ENCODE data around the gene PCCA.
"Not testable (repeated sequence)": the region's sequence is repeated elsewhere in the genome, so short reads cannot be mapped to it uniquely, and the experiment has no call there.

Gene PCCA

GRCh38 chr13:100098445-100099116 is 9.7 kb downstream of the PCCA start:
- DNase-seq: no peak

- not testable (repeated sequence) for DNase-seq
These were observed 10.2 kb downstream of the PCCA start for GRCh38 chr13:100099117-100099445.

- DNase-seq: peak; percentile 45
These were observed 11.4 kb downstream of the PCCA start for GRCh38 chr13:100100115-100100879.

GRCh38 chr13:100102042-100102441 is 13.1 kb downstream of the PCCA start:
- DNase-seq: no peak

DNA sequence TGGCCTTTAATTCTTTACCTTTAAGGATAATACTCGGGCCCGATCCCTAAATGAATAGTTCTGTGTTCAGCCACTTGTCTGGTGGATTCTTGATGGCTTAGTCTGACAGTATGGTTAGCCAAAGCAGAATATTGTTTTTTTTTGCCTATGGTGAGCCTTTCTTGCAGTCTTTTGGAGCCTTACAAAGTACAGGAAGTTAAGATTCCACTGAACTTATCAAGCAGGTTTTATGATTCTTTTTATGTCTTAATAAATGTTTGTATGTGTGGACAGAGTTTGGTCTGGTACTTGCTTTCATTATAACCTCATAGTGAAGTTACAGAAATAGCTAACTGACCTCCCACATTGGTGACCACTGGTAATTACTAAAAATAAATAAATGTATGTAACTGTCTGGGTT is 17.1 kb downstream of the PCCA start:
- DNase-seq: no peak

DNA sequence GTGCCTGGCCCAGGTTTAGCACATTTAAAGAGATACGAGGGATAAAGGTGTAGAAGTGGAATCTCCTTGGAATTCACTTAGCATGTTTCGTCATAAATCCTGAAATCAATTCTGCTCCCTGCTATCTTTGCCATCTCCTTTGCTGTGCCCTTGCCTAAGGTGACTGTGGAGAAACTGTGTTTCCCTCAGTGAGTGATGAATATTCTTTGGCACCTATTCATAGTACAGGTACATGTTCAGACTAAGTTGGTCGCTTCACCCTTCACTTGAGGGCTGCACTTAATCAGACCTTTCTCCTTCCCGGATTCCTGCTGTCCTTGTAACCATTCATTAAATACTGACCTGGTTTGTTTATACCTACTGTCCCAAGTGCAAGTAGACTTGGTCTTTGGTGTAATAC is 17.8 kb downstream of the PCCA start:
- DNase-seq: no peak

DNA sequence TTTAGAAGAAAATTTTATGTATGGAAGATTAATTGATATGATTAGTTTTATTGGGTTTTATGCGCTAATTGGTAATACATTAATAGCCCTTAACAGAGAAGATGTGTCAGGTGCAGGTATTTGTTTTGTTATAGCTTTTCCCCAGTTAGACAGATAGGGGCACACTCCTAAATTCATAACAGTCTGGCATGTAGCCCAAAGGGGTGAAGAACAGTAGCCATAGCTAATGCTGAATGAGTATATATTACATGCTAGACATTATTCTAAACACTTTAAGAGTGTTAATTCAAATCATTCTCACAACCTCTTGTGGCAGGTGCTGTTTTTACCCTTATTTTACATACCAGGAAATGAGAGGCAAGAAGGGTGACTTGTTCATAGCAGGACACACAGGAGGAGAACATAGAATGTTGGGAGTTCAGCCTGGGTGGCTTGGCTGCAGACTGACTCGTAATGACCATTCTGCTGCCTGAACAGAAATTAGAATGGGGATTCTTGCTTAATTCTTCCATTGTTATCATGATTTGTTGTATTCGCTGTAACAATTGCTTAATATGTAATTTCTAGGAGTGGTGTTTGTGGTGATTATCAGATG is 20.1 kb downstream of the PCCA start:
- no peak for DNase-seq

GRCh38 chr13:100110269-100110668 is 21.4 kb downstream of the PCCA start:
- DNase-seq: no peak

DNA sequence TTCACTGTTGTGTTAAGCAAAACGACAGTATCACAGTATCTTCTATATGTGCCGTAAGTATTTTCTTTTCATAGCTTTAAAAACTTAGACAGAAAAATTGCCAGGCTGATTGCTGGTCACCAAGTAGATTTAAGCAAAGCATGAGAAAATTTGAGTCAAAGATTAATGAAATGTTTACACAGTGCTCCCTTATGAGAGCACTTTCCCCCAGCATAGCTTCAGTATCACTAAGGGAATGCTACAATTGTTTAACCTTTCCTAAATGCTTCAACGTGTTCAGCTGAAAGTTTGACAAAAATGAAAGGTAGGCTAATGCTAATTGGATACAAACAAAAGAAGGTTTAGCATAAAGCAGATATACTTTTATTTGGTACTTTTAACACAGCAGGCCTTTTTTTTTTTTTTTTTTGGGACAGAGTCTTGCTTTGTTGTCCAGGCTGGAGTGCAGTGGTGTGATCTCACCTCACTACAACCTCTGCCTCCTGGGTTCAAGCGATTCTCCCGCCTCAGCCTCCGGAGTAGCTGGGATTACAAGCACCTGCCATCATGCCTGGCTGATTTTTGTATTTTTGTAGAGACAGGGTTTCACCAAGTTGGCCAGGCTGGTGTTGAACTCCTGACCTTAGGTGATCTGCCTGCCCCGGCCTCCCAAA is 23.4 kb downstream of the PCCA start:
- DNase-seq: no peak

GRCh38 chr13:100115693-100116254 is 26.9 kb downstream of the PCCA start:
- DNase-seq: no peak

DNA sequence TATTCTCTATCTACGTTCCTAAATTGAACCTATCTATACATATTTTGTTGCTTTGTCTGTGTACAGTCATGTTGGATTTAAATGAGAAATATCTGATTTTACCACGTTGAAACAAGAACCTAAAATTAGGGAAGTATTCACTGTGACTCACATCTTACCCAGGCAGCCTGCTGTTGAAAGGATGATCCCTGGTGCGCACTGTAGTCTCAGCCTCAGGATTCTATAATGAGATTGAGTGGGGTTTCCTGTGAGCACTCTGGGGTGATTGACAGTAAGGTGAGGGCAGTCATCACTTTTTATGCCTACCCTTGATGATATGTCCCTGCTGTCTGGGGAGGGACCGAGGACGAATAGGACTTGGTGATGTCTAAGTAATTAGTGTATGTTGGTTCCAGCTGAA is 35.4 kb downstream of the PCCA start:
- no peak for DNase-seq

DNA sequence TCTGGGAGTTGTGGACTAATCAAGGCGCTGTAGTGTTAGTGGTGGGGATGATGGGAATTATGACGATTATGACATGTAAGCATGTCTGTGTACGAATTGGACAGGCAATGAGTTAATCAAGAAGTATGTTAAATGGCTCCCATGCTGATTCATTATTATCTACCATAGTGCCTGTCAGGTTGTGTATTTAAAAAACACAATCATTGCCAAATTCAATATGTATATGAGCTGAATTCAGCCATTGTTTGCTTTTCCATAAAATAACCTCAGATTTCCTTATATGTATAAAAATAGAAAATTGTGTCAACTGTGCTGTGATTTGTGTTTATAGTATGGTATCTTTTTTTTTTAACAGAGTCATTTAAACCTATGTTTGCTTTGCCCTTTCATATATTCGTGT is 37.1 kb downstream of the PCCA start:
- DNase-seq: no peak

GRCh38 chr13:100128373-100128772 is 39.5 kb downstream of the PCCA start:
- no peak for DNase-seq

DNA sequence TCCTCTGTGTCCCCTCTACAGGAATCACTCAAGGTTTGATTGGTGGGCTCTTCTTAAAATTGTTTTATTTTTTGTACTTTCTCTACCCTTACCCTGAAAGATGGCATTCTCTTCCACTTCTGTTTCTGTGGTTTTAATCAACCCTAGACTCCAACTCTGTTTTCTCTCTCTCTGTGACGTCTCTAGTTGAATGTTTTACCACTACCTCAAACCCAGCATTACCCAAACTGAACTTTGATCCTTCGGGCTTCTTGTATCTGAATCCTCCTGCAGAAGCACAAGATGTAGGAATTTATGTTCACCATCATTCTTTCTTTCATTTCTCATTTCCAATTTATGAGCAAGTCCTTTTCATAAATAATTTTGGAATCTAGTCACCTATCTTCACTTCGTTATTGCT is 39.9 kb downstream of the PCCA start:
- DNase-seq: no peak

DNA sequence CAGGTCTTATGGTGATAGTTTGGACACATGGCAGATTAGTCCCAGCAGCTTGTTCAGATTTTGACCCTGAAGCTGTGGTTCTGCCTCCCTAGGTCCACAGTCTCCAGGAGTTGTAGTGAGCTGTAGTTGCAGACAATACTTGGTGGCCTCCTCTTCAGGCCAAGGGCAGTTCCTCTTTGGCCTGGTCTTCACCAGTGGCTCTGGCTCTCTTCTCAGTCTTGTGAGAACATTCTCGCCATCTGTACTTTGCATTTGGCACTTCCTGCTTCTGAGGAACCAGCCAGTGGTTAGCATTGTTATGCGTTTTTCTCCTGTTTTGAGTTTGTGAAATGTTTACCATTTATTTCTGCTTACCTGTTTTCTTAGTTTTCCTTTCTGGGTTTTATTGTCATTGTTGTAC is 40.7 kb downstream of the PCCA start:
- DNase-seq: no peak

- no peak for DNase-seq
These were observed 41.2 kb downstream of the PCCA start for GRCh38 chr13:100130092-100130491.

GRCh38 chr13:100130930-100131511 is 42.1 kb downstream of the PCCA start:
- DNase-seq: no peak

- no peak for DNase-seq
These were observed 43.1 kb downstream of the PCCA start for GRCh38 chr13:100131863-100132574.

- no peak for DNase-seq
These were observed 50.1 kb downstream of the PCCA start for GRCh38 chr13:100138859-100139491.

DNA sequence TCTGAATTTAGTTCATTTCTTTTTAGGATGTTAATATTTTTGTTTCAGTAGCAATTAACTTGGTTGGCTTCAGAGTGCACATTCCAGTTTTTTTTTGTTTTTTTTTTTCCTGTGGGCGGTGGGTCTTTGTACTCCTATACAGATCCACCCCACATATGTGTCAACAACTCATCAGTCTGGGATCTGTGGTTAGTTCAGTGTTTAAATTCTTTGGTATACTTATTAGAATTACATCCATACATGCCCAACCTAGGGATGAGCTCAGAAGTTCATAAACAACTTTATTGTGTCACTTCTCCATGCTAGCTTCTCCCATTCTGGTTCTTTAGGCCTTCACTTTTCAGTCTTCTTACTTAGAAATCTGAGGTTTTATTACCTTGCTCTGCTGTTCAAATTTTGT is 50.9 kb downstream of the PCCA start:
- no peak for DNase-seq

- no peak for DNase-seq
These were observed 51.5 kb downstream of the PCCA start for GRCh38 chr13:100140441-100140840.

DNA sequence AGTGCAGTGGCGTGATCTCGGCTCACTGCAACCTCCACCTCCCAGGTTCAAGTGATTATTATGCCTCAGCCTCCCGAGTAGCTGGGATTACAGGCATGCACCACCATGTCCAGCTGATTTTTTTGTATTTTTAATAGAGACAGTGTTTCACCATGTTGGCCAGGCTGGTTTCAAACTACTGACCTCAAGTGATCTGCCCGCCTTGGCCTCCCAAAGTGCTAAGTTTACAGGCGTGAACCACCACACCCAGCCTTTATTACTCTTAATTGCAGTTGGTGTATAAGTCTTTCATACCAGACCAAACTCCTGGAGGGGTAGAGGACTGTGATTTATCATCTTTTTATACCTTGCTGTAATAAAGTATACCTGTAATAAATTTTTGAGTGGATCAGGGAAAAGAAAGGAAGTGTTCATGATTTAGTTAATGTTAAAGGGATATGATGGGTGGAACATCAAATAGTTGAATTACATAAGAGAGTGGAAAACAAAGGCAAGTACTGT is 52.6 kb downstream of the PCCA start:
- not testable (repeated sequence) for DNase-seq
